Ectodermal cell (in vitro differentiated cells): ENCODE results near the gene RXRA.
A peak's percentile ranks its signal among the peaks of the same experiment; 100 is the strongest.

ENCODE experiments used
- H3K27ac ChIP-seq: 2 replicates; pipeline ENCODE4 v1.7.0; 2013; ENCODE audit warnings: mild to moderate bottlenecking, low read depth, low read length; ENCODE audit not compliant: insufficient read depth, poor library complexity, severe bottlenecking
- H3K27me3 ChIP-seq: 2 replicates; pipeline ENCODE4 v1.7.0; 2013; ENCODE audit warnings: mild to moderate bottlenecking, low read length; ENCODE audit not compliant: insufficient read depth, control insufficient read depth, poor library complexity, severe bottlenecking
- H3K36me3 ChIP-seq: one replicate; pipeline ENCODE4 v1.7.0; 2013; ENCODE audit warnings: low read length; ENCODE audit not compliant: control insufficient read depth, insufficient read depth
- H3K4me1 ChIP-seq: one replicate; pipeline ENCODE4 v1.7.0; 2013; ENCODE audit warnings: low read length; ENCODE audit not compliant: control insufficient read depth, insufficient read depth
- H3K4me3 ChIP-seq: 2 replicates; pipeline ENCODE4 v1.7.0; 2013; ENCODE audit warnings: low read depth, low read length, control low read depth; ENCODE audit not compliant: insufficient read depth
- H3K9me3 ChIP-seq: 2 replicates; pipeline ENCODE4 v1.7.0; 2013; ENCODE audit warnings: mild to moderate bottlenecking, low read length, moderate library complexity; ENCODE audit not compliant: control insufficient read depth
- WGBS, 2 experiments: methylation state at CpG; one replicate each; pipeline ENCODE4 v1.1.7; 2013; ENCODE audit warnings: missing lambda C conversion rate in 2 of 2; 5-methylcytosine and 5-hydroxymethylcytosine counted together

The RXRA gene

DNA sequence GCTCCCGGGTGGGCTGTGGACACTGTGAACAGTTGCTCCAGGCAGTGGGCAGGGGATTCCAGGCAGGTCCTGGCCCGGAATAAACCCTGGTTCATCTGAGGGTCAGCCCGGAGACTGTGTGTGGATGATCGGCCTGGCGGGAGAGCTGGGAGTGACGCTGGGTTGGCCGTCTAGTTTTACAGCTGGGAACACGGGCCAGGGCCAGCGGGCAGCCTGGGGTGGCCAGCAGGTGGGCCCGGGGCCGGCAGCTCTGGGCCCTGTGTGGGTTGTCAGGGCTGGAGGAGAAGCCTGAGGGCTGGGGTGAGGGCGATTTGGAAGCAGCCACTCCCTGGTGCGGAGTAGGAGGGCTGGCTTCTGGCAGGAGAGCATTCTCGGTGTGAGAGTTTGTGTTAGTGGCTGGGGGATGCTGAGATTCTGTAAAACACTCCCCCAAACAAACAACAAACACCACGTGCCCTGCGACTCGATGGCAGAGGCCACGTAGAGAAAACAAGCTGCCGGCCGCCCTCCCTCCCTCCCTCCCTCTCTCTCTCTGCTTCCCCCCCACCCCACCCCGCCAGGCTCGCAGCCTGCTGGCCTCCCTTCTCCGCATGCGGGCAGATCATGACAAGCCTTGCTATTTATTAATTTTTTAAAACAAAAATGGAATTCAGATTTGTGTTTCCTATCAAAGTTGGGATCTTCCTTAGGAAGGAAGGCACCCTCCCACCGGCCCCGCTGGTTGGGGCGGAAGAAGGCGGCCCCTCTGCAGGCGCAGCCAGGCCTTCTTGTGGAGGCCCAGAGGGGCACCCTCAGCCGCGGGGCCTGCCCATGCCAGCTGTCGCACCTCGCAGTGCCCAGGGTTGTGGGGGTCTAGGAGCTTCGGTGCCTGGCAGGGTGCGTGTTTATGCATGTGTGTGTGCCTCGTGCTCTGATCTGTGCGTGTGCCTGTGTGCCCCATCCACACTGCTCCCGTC is 49.5 kb downstream of the RXRA start:
- peak overlapping the region; percentile 18 for H3K27ac ChIP-seq
- no peak overlapping the region for H3K4me3 ChIP-seq
- H3K4me1 ChIP-seq, result peaks cover 26% of the 10 kb centered on the region
- no peaks in the 10 kb centered on the region for H3K27me3 ChIP-seq
- no peaks in the 10 kb centered on the region for H3K9me3 ChIP-seq
- H3K36me3 ChIP-seq, result no peaks in the 10 kb centered on the region
- WGBS, 2 experiments, result 62% methylated on average over 31 to 33 of the region's 38 CpGs

DNA sequence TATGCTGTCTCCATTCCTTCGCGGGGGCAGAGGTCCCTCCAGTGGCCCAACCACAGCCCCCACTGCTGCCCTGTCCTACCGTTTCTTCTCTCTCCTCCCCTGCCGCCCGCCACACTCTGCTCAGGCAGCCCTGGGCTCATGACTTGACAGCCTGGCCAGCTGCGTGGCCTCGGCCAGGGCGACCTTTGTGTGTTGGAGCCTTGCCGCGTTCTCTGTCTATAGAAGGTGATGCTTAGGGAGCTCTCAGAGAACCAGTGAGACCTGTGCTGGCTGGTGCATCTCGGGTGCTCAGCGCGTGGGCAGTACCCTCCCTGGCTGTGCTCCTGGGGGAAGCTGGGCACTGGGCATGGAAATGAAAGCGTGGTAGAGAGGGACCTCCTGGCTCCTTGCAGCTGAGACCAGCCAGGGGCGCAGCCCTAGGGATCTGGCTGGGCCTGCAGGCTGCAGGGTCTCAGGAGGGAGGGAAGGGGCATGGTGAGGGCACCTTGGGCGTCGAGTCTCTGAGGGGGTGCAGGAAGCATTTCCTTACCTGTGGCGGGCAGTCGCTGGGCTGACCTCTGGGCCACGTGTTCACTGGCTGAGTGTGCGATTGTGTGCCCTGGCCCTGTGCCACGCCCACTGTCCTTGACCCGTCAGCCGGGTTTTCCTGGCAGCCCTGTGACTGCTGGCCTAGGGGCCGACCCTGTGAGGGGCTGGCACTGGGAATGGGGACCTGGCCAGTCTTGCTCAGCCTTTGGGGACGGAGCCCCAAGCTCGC is 50.3 kb downstream of the RXRA start:
- Histone ChIP-seq H3K9me3 (no peaks in the 10 kb centered on the region), H3K4me1 (peaks cover 26% of the 10 kb centered on the region), H3K27me3 (no peaks in the 10 kb centered on the region), H3K36me3 (no peaks in the 10 kb centered on the region), H3K4me3 (no peak overlapping the region), H3K27ac (no peak overlapping the region)
- WGBS, 2 experiments, result 85 to 87% methylated on average over 27 of the region's 27 CpGs

DNA sequence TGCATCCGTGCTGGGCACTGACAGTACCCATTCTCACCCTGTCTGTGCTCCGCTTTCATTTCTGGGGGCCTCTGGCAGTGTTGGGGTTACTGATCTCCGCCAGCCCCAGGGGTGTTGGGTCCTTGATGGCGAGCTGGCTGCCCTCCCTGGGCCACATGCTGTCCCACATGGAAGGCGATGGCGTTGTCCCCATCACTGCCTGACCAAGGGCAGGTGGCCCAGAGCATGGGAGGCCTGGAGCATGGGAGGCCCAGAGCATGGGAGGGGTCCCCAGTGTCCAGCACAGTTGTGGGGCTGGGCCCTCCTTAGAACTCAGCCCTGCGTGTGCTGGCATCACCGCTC is 50.9 kb downstream of the RXRA start:
- H3K4me3 ChIP-seq, result no peak overlapping the region
- no peaks in the 10 kb centered on the region for H3K9me3 ChIP-seq
- 94% methylated on average over 8 of the region's 8 CpGs for WGBS, 2 experiments
- H3K36me3 ChIP-seq, result no peaks in the 10 kb centered on the region
- H3K4me1 ChIP-seq, result peaks cover 26% of the 10 kb centered on the region
- no peaks in the 10 kb centered on the region for H3K27me3 ChIP-seq
- no peak overlapping the region for H3K27ac ChIP-seq

DNA sequence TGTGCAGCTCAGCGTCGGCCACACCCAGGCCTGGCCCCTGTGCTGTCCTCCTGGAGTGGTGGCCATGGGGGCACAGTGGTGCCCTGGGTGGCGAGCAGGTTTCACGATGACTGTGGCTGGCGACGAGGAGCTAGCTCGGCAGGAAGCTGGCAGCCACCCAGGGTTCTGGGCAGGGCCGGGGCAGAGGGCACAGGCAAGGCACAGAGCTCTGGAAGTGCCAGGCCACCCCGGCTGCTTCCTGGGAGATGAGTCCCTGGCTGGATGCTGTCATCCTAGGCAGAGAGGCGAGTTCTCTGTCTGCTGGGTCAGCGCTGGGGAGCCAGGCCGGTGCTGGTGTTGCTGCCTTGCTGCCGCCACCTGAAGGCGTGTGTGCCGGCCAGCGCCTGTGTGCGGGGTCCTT is 51.7 kb downstream of the RXRA start:
- no peak overlapping the region for H3K4me3 ChIP-seq
- no peaks in the 10 kb centered on the region for H3K27me3 ChIP-seq
- no peaks in the 10 kb centered on the region for H3K9me3 ChIP-seq
- H3K36me3 ChIP-seq, result no peaks in the 10 kb centered on the region
- H3K4me1 ChIP-seq, result peaks cover 26% of the 10 kb centered on the region
- WGBS, 2 experiments, result 87% methylated on average over 17 of the region's 17 CpGs
- no peak overlapping the region for H3K27ac ChIP-seq

DNA sequence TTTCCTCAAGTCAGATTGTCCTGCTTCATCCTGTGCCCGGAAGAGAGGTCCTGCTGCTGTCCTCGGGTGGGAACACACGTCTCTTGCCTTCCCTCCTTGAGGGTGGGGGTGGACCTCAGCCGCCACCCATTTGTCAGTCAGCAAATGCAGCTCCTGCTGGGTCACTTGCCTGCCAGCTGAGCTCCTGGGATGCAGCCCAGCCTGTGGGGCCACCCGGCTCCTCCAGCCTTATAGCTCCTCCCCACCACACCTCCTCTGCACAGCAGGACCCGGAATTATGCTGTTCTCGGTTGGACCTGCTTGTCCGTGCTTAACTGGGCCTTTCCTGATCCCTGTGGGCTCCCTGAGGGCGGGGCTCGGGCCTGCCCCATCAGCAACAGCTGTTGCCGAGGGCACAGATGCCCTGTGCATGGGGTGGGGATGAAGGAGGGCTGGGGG is 52.7 kb downstream of the RXRA start:
- Histone ChIP-seq H3K4me3 (no peak overlapping the region), H3K4me1 (peaks cover 26% of the 10 kb centered on the region), H3K9me3 (no peaks in the 10 kb centered on the region), H3K36me3 (no peaks in the 10 kb centered on the region), H3K27me3 (no peaks in the 10 kb centered on the region), H3K27ac (no peak overlapping the region)
- 57 to 58% methylated on average over 11 of the region's 11 CpGs for WGBS, 2 experiments

DNA sequence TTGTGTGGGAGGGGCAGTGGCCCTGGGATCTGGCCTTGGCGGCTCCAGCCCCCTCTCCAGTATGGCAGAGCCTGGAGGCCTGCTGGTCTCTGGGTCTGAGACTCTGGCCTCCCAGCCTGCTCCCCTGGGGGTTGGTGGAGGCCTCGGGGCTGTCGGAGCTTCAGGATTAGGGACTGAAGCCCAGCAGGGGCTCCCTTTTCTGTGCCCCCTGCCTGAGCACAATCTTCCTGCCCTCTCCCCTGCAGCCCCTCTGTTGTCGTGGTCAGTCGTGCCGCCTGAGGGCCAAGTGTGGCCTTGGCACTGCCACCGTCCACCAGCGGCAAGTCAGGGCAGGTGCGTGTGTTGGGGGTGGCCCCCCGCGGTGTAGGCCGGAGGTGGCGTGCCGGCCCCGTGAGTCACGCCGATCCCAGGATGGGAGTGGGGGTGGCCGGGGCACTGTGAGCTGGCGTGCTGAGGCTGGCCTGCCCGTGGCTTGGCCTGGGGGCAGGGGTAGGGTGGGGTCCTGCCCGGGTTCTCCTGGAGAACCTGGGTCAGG is 53.6 kb downstream of the RXRA start:
- Histone ChIP-seq H3K9me3 (no peaks in the 10 kb centered on the region), H3K4me3 (no peak overlapping the region), H3K27ac (no peak overlapping the region), H3K4me1 (peaks cover 29% of the 10 kb centered on the region), H3K36me3 (no peaks in the 10 kb centered on the region), H3K27me3 (no peaks in the 10 kb centered on the region)
- WGBS, 2 experiments, result 83 to 85% methylated on average over 21 of the region's 21 CpGs

DNA sequence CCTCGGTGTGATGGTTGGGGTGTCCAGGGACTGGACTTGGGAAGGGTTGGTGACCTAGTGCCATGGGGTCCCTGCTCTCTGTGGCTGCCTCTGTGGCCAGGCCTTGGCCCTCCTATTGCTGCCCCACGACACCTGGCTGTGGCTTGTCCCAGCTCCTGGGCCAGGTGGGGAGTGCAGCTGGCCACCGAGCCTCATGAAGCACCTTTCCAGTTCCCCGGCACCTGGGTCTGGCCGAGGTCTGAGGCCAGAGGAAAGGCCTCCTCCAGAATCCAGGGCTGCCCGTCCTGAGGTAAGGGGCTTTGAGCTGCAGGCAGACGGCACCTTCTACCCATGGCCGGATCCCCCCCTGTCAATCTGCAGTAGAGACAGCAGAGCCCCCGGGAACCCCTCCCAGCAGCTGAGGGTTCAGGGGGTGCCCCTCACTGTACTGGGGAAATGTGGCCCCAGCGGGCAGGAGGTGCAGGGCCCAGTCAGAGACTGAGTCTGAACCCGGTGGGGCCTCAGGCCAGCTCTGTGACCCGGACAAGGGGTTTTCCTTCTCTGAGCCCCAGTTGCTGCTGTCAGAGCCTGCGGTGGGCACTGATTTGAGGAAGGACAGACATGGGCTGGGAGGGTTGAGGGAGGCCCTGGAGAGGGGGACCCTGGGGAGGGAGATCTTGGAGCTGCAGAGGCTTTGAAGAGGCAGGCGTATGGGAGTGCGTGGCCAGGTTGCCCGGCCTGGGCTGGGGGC is 54.5 kb downstream of the RXRA start:
- Histone ChIP-seq H3K4me3 (no peak overlapping the region), H3K36me3 (no peaks in the 10 kb centered on the region), H3K27me3 (no peaks in the 10 kb centered on the region), H3K4me1 (peaks cover 29% of the 10 kb centered on the region), H3K27ac (no peak overlapping the region), H3K9me3 (no peaks in the 10 kb centered on the region)
- WGBS, 2 experiments, result 92 to 95% methylated on average over 16 of the region's 16 CpGs

DNA sequence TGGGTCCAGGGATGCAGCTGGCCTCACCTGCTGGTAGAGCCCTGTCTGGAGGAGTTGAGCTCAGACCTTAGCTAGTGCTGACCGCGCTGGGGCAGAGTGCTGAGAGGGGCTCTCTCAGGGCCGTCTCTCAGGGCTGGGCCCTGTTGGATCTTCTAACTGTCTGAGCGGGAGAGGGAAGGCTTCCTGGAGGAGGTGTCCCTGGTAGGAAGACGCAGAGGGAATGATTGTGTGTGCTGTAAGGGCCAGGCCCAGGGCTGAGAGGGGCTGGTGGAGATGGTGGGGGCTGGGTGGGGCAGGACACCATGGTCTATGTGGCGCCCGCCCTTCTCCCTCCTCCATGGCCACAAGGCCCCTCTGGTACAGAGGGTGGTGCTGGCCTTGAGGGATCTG is 55.0 kb downstream of the RXRA start:
- no peaks in the 10 kb centered on the region for H3K36me3 ChIP-seq
- no peaks in the 10 kb centered on the region for H3K27me3 ChIP-seq
- no peak overlapping the region for H3K4me3 ChIP-seq
- WGBS, 2 experiments, result 90 to 93% methylated on average over 7 of the region's 7 CpGs
- H3K4me1 ChIP-seq, result peaks cover 30% of the 10 kb centered on the region
- no peaks in the 10 kb centered on the region for H3K9me3 ChIP-seq
- H3K27ac ChIP-seq, result no peak overlapping the region

DNA sequence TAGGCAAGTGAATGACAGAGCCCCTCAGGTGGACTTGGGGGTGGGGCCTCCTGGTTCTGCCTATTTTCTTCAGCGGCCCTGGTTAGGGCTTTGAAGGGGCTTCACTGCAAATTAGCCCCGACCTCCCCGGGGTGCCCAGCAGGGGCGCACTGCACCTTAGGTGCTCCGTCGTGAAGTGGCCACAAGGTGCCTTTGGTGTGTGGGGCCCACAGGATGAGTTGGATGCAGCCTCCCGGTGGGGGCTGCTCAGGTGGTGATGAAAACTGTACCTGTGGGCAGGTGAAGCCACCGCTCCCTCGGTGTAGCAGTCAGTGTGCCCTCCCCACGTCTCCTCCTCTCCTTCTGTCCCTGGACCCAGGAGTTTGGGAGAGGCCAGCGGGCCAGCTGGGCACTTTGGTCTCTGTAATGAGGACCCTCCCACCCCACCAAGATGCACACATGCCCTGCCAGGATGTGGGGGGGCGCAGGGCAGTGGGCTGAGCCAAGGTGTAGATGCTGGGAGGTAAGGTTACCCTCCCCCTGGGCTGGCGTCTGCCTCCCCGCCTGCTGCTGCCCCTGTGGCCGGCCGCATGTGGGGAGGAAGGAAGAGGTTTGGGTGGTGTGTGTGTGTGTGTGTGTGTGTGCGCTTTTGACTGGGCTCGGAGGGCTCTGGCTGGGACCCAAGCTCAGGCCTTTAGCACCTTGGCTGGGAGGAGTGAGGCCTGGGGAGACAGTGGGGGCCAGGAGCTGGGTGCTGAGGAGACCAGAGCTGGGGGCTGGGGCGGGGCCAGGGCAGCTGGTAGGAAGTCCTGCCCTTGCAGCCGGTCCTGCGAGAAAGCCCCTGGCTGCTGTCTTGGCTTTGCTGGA is 55.6 kb downstream of the RXRA start:
- Histone ChIP-seq H3K4me1 (peaks cover 29% of the 10 kb centered on the region), H3K27ac (no peak overlapping the region), H3K9me3 (no peaks in the 10 kb centered on the region), H3K27me3 (no peaks in the 10 kb centered on the region), H3K4me3 (no peak overlapping the region), H3K36me3 (no peaks in the 10 kb centered on the region)
- 89 to 90% methylated on average over 21 of the region's 21 CpGs for WGBS, 2 experiments
